HL-60/S4 treated with retinoic acid at 250 ng/mL for 4 days and 3 days (cell line): ENCODE measurements around the gene ATP12A.

Experiments used
- in situ Hi-C: fragments of 300-500 bp; cut with MboI; formaldehyde crosslinking; loops from 2 replicates; pipeline ENCODE4 v1.7.0; 2022; ENCODE audit warnings: low sequenced_read_pairs

ATP12A gene

GRCh38 chr13:24724714-24725113 lies 44.5 kb downstream of the ATP12A start:
- in situ Hi-C loops, result loop anchor here (25.0 kb wide), 1 partner anchor 263 kb away; no protein-coding TSS in a partner anchor

GRCh38 chr13:24725379-24725778 lies 45.2 kb downstream of the ATP12A start:
- in situ Hi-C loops, result loop anchor here (25.0 kb wide), 1 partner anchor 262 kb away; no protein-coding TSS in a partner anchor

GRCh38 chr13:24727731-24728601 lies 47.8 kb downstream of the ATP12A start:
- in situ Hi-C loops, result loop anchor here (25.0 kb wide), 1 partner anchor 259 kb away; no protein-coding TSS in a partner anchor

GRCh38 chr13:24730873-24731567 lies 50.8 kb downstream of the ATP12A start:
- in situ Hi-C loops, result loop anchor here (25.0 kb wide), 1 partner anchor 256 kb away; no protein-coding TSS in a partner anchor

GRCh38 chr13:24734950-24735349 lies 54.7 kb downstream of the ATP12A start:
- in situ Hi-C loops, result loop anchor here (25.0 kb wide), 1 partner anchor 252 kb away; no protein-coding TSS in a partner anchor

GRCh38 chr13:24737042-24737441 lies 56.8 kb downstream of the ATP12A start:
- in situ Hi-C loops, result loop anchor here (25.0 kb wide), 1 partner anchor 250 kb away; no protein-coding TSS in a partner anchor

- in situ Hi-C loops, result loop anchor here (25.0 kb wide), 1 partner anchor 249 kb away; no protein-coding TSS in a partner anchor
Observed at GRCh38 chr13:24738366-24738847, 58.2 kb downstream of the ATP12A start.

- in situ Hi-C loops, result loop anchor here (25.0 kb wide), 1 partner anchor 247 kb away; no protein-coding TSS in a partner anchor
Observed at GRCh38 chr13:24740014-24740890, 60.0 kb downstream of the ATP12A start.

- in situ Hi-C loops, result loop anchor here (25.0 kb wide), 1 partner anchor 246 kb away; no protein-coding TSS in a partner anchor
Observed at GRCh38 chr13:24741016-24741662, 60.9 kb downstream of the ATP12A start.

GRCh38 chr13:24741791-24742190 lies 61.6 kb downstream of the ATP12A start:
- in situ Hi-C loops, result loop anchor here (25.0 kb wide), 1 partner anchor 246 kb away; no protein-coding TSS in a partner anchor

- in situ Hi-C loops, result loop anchor here (25.0 kb wide), 1 partner anchor 245 kb away; no protein-coding TSS in a partner anchor
Observed at GRCh38 chr13:24742294-24742693, 62.1 kb downstream of the ATP12A start.

- in situ Hi-C loops, result loop anchor here (25.0 kb wide), 1 partner anchor 244 kb away; no protein-coding TSS in a partner anchor
Observed at GRCh38 chr13:24742977-24743376, 62.8 kb downstream of the ATP12A start.

- in situ Hi-C loops, result loop anchor here (25.0 kb wide), 1 partner anchor 243 kb away; no protein-coding TSS in a partner anchor
Observed at GRCh38 chr13:24744247-24744646, 64.0 kb downstream of the ATP12A start.

GRCh38 chr13:24745516-24745860 lies 65.3 kb downstream of the ATP12A start:
- in situ Hi-C loops, result loop anchor here (25.0 kb wide), 1 partner anchor 242 kb away; no protein-coding TSS in a partner anchor

- in situ Hi-C loops, result loop anchor here (25.0 kb wide), 1 partner anchor 241 kb away; no protein-coding TSS in a partner anchor
Observed at GRCh38 chr13:24745861-24746617, 65.8 kb downstream of the ATP12A start.

GRCh38 chr13:24746618-24747247 lies 66.5 kb downstream of the ATP12A start:
- in situ Hi-C loops, result loop anchor here (25.0 kb wide), 1 partner anchor 241 kb away; no protein-coding TSS in a partner anchor

- in situ Hi-C loops, result loop anchor here (25.0 kb wide), 1 partner anchor 240 kb away; no protein-coding TSS in a partner anchor
Observed at GRCh38 chr13:24747248-24748060, 67.2 kb downstream of the ATP12A start.
